Measurements from ENCODE around the gene TRPM3. TPM values are rescaled to one million over a fixed set of nuclear protein-coding genes. Genes with fewer than 3 reads are reported as not detected.
A peak's percentile ranks its signal among the peaks of the same experiment; 100 is the strongest.

The TRPM3 gene
- total RNA-seq, 6 donors from 2014 or later, result 0.10 to 1.0 (median 0.17) TPM; not detected in 1

DNA sequence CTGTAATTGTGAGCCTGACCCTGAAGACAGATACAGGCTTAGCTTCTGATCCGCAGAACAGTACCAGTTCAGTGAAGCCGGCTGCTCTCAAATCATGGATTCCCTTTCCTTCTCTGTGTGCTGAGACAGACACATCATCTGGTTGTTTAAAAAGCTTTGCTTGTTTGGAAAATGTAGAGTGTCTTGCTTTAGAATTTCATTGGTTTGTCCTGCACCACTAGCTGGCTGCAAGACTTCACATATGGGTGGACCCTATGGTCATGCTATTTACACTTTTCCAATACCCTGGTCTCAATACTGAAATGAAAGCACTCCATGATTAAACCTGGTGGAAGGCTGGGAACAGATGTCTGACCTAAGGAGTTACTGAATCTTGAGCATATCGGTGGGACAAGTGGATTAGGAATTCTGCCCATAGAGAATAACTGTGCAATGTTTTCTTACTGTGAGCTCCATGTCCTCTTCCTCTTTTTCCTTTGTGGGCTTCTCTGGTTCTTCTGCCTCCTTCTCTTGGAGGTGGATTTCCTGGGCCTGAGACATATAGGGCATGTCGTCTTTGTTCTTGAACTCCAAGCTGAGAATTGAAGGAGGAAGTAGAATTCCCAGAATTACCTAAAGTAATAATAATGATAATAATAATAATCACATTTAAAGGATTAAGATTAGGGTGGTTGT, 505.8 kb downstream of the TRPM3 start:
- no peaks in the 10 kb centered on the region for H3K27me3 ChIP-seq
- H3K27ac ChIP-seq, result no peak overlapping the region
- no peak overlapping the region for H3K4me3 ChIP-seq
- no peak for TF ChIP-seq POLR2A (IDR thresholded peaks at IDR 0.05)
- no peak for TF ChIP-seq CTCF (IDR thresholded peaks at IDR 0.05)
- TF ChIP-seq EP300 (IDR thresholded peaks at IDR 0.05), result no peak
- TF ChIP-seq POLR2AphosphoS5 (IDR thresholded peaks at IDR 0.05), result no peak
- WGBS, 2 donors, result 73 to 80% methylated on average over 4 of the region's 4 CpGs
- no peaks in the 10 kb centered on the region for H3K9me3 ChIP-seq
- H3K4me1 ChIP-seq, result peaks cover 0 to 2% (median 0%) of the 10 kb centered on the region in 4 donors
- H3K36me3 ChIP-seq, result no peaks in the 10 kb centered on the region
- DNase-seq (no peak), ATAC-seq (ENCODE audit: low FRiP score in 2 of 2) (no peak)

DNA sequence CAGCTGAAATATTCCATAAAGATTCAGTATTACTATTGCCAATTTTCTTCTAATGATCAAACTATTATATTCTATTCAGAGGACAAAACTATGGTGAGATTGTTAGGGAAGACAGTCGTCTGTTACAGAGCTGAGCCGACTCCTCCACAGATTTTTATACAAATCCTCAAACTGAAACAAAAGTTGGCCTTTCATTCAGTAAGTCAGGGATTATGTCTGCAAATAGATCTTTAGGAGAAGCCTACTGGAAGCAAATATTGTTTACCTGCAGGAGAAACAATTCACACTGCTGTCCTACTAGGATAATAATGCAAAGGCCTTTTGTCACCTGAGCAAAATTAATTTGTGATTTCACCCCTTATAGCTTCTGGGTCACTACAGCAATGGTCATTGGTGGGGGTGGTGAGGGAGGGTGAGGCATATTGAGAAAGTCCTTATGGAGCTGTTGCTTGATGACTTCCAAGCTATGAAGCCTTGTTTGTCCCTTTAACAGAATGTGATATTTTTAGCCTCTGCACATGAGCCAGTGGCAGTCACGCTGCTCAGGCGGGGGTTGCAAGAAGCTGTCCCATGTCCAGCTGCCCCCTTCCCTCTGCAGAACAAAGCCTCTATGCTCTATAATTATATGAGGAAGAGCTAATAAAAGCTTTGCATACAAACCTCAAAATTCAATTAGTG, 506.5 kb downstream of the TRPM3 start:
- WGBS, 2 donors, result 77% methylated on average over 4 of the region's 4 CpGs
- Histone ChIP-seq H3K27ac (peak overlapping the region in 2 of 4 donors; percentile 30 to 49), H3K9me3 (no peaks in the 10 kb centered on the region), H3K4me3 (no peak overlapping the region), H3K4me1 (peaks cover 0 to 2% (median 0%) of the 10 kb centered on the region in 4 donors), H3K27me3 (no peaks in the 10 kb centered on the region), H3K36me3 (no peaks in the 10 kb centered on the region)
- peak in 1 of 2 donors; percentile 35 for TF ChIP-seq POLR2AphosphoS5 (IDR thresholded peaks at IDR 0.05)
- TF ChIP-seq EP300 (IDR thresholded peaks at IDR 0.05), result no peak
- DNase-seq, result no peak
- no peak for ATAC-seq (ENCODE audit: low FRiP score in 2 of 2)

DNA sequence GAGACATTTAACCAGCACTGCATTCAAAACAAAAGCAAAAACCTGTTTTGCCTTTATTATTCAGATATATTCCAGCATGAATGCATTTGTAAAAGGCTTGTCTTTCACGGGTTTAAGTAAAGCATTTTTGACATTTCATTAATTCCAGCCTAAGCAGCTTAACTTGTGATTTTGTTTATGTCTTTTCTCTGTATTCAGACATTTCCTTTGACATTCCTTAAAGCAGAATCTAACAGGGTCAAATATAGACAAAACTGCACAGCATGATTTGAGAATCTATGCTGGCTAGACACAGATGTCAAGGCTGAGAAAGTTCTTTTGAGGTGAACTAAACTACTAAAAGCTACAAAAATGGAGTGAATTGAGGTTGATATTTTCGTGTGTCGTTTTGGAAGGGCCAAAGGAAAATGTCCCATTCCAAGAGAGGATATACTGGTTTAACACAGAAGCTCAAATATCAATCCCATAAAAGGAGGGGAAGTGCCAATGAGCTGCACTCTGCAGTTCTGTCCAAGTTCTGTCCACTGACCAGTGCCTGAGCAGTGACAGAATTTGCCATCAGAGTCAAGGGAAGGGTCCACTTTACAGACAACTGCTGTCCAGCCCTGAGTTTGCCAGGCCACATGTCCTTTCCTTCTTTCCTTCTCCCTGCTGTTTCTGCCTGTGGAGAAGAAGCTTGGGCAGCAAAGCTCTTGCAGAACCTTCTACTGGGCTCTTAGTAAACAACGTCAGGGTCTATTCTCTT, 508.2 kb downstream of the TRPM3 start:
- Histone ChIP-seq H3K4me1 (peaks cover 0 to 5% (median under 1%) of the 10 kb centered on the region in 4 donors), H3K36me3 (no peaks in the 10 kb centered on the region), H3K27me3 (no peaks in the 10 kb centered on the region), H3K9me3 (no peaks in the 10 kb centered on the region), H3K27ac (no peak overlapping the region), H3K4me3 (no peak overlapping the region)
- no peak for DNase-seq
- ATAC-seq (ENCODE audit: low FRiP score in 2 of 2), result no peak
- WGBS, 2 donors, result 68 to 71% methylated on average over 4 of the region's 4 CpGs
- no peak for TF ChIP-seq POLR2AphosphoS5 (IDR thresholded peaks at IDR 0.05)
- no peak for TF ChIP-seq POLR2A (IDR thresholded peaks at IDR 0.05)
- no peak for TF ChIP-seq CTCF (IDR thresholded peaks at IDR 0.05)
- no peak for TF ChIP-seq EP300 (IDR thresholded peaks at IDR 0.05)

DNA sequence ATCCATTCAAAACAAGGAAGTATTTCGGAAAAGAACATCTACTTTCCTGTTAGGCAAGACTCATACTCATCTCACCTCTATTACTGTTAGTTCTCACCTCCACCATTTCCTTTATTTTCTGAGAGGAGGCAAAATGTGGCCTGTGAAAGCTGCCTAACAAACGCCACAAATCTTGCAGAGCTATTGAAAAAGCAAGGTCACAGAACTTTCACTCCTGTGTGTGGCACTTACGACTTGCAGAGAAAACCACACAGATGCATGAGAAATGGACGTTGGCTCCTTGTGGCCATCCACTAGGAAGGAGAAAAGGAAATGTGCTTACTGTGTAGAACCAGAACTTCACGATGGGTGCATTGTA, 511.2 kb downstream of the TRPM3 start:
- WGBS, 2 donors, result 78 to 86% methylated on average over 5 of the region's 5 CpGs
- TF ChIP-seq EP300 (IDR thresholded peaks at IDR 0.05) (no peak), POLR2A (IDR thresholded peaks at IDR 0.05) (no peak), CTCF (IDR thresholded peaks at IDR 0.05) (no peak), POLR2AphosphoS5 (IDR thresholded peaks at IDR 0.05) (no peak)
- no peaks in the 10 kb centered on the region for H3K36me3 ChIP-seq
- DNase-seq, result no peak
- ATAC-seq (ENCODE audit: low FRiP score in 2 of 2), result no peak
- no peaks in the 10 kb centered on the region for H3K9me3 ChIP-seq
- peaks cover 0 to 7% (median 5%) of the 10 kb centered on the region in 4 donors for H3K4me1 ChIP-seq
- H3K4me3 ChIP-seq, result no peak overlapping the region
- H3K27me3 ChIP-seq, result no peaks in the 10 kb centered on the region
- H3K27ac ChIP-seq, result no peak overlapping the region
